ENCODE data around the gene FLT4. TPM values are rescaled to one million over a fixed set of nuclear protein-coding genes. Genes with fewer than 3 reads are reported as not detected.

The FLT4 gene
- total and polyA plus RNA-seq, 4 donors: 0.13 to 22.1 (median 7.6) TPM

DNA sequence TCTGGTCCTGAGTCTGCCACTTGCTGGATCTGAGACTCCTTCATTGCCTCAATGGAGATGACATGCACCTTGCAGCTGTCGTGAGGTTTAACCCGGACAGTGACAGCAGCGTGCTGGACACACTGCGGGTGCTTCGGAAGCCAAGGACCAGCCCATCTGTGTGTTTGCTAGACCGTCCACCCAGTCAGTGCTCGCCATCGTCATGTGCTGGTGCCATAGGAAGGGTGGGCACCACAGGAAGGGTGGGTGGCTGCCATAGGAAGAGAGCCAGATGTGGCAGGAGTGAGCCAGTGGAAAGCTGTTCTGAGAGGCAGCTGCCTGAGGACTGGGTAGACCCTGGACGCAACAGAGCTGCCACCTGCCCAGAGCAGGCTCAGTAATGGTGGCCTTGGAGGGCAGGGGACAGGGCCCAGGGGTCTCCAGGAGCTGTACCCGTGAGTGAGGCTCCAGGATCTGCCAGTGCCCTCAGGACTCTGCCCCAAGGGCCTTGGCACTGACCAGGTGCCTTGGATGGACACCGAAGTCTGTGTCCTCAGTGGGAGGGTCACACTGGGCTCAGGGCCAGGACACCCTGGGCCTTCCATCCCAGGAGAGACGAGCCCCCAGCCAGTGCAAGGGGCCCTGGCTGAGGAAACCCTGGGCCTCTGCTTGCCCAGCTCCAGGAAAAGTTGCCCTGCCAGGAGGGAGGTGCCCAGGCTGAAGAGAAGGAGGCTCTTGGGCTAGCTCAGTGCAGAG, 21.8 kb downstream of the FLT4 start:
- 85 to 89% methylated on average over 12 of the region's 12 CpGs for WGBS, 2 donors
- Histone ChIP-seq H3K4me3 (ENCODE audit: low read length in 2 of 2) (no peak overlapping the region), H3K9me3 (ENCODE audit: control insufficient read depth, low read length) (no peaks in the 10 kb centered on the region)

DNA sequence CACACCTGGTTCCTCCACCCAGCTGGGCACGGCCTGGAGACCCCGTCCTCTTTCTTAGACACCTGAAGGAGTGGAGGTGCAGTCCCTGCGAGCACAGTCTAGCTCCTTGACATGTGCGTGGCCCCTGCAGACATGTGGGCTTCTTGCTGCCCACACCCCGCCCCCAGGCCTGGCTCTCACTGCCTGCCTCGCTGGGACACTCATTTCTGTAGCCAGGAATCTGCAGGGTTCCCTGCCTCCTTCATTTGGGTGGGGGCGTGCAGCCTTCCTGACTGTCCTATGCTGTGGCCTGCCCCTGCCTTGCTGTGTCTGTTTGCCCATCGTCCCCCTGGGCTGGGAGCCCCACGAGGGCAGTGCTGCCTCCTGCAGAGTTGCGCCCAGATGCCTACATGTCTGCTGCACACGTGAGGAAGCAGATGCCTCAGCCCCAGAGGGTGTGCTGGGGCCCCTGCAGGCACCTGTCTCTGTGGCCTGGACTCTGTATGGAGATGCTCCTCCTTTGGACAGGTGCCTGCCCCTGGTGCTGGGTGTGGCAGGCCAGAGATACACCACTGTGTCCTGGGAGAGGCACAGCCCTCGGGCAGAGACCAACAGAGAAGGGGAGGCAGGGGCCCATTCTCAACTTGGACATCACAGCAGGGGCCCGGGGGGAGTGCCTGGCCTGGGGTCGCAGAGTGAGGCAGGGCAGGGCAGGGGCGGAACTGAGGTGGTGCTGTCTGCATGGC, 22.6 kb downstream of the FLT4 start:
- Histone ChIP-seq H3K27me3 (ENCODE audit: control insufficient read depth in 1 of 2, insufficient read depth in 2 of 2, low read length in 1 of 2) (no peaks in the 10 kb centered on the region), H3K27ac (ENCODE audit: low read depth in 1 of 2, low read length in 2 of 2) (no peak overlapping the region), H3K4me1 (ENCODE audit: control insufficient read depth in 1 of 2, insufficient read depth in 2 of 2, low read length in 2 of 2) (no peaks in the 10 kb centered on the region), H3K9me3 (ENCODE audit: control insufficient read depth, low read length) (no peaks in the 10 kb centered on the region), H3K36me3 (ENCODE audit: control insufficient read depth in 1 of 2, insufficient read depth in 2 of 2, low read length in 1 of 2) (no peaks in the 10 kb centered on the region), H3K4me3 (ENCODE audit: low read length in 2 of 2) (no peak overlapping the region)
- ATAC-seq (ENCODE audit: low FRiP score): no peak
- intact Hi-C loops (cut with DNase I): no loop called here
- DNase-seq: no peak
- 79 to 80% methylated on average over 15 of the region's 15 CpGs for WGBS, 2 donors

More for the DNA sequence above, 21.8 kb downstream of the FLT4 start:
- intact Hi-C loops (cut with DNase I): no loop called here
- ATAC-seq (ENCODE audit: low FRiP score): no peak
- no peak overlapping the region for H3K27ac ChIP-seq (ENCODE audit: low read depth in 1 of 2, low read length in 2 of 2)
- no peaks in the 10 kb centered on the region for H3K4me1 ChIP-seq (ENCODE audit: control insufficient read depth in 1 of 2, insufficient read depth in 2 of 2, low read length in 2 of 2)
- no peak for DNase-seq
- H3K27me3 ChIP-seq (ENCODE audit: control insufficient read depth in 1 of 2, insufficient read depth in 2 of 2, low read length in 1 of 2): no peaks in the 10 kb centered on the region
- no peaks in the 10 kb centered on the region for H3K36me3 ChIP-seq (ENCODE audit: control insufficient read depth in 1 of 2, insufficient read depth in 2 of 2, low read length in 1 of 2)

DNA sequence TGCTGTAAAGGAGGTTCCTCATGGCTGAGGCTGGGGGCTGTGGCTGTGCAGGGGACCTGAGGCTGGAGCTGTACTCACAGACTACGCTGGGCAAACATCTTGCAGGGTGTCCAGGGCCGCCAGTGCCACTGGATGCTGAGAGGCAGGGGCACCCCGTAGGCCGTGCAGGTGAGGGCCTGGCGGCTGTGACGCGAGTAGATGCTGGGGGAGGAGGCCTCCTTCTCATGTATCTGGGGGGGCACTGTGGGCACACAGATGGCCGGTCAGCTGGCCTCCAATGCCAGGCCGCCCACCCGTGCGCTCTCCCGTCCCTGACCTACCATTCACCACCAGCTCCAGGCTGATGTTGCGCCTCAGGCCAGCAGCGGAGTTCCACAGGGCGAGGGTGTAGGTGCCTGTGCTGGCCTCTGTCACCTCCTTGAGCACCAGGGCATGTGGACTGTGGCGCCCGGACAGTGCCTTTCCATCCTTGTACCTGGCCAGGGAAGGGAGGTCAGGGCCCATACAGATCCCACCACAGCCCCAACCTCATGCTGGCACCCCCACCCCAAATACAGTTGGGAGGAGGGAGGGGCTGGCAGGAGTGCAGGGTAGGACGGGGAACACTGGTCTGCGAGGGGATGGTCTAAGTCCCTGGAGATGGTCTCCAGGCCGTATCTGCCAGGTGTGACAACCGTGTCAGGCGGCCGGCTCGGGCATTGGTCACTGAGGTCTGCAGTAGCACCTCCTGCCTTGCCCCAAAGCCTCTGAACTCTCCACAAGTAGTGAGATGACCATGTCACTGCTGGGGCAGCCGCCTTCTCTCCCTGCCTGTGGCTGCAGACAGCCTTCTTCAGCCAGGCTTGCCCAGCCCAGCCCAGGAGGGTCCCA, 23.4 kb downstream of the FLT4 start:
- Histone ChIP-seq H3K4me3 (ENCODE audit: low read length in 2 of 2) (no peak overlapping the region), H3K9me3 (ENCODE audit: control insufficient read depth, low read length) (no peaks in the 10 kb centered on the region), H3K4me1 (ENCODE audit: control insufficient read depth in 1 of 2, insufficient read depth in 2 of 2, low read length in 2 of 2) (no peaks in the 10 kb centered on the region), H3K27ac (ENCODE audit: low read depth in 1 of 2, low read length in 2 of 2) (no peak overlapping the region), H3K36me3 (ENCODE audit: control insufficient read depth in 1 of 2, insufficient read depth in 2 of 2, low read length in 1 of 2) (no peaks in the 10 kb centered on the region), H3K27me3 (ENCODE audit: control insufficient read depth in 1 of 2, insufficient read depth in 2 of 2, low read length in 1 of 2) (no peaks in the 10 kb centered on the region)
- WGBS, 2 donors: 89 to 91% methylated on average over 25 of the region's 25 CpGs
- no peak for DNase-seq
- ATAC-seq (ENCODE audit: low FRiP score): no peak
- intact Hi-C loops (cut with DNase I): no loop called here

DNA sequence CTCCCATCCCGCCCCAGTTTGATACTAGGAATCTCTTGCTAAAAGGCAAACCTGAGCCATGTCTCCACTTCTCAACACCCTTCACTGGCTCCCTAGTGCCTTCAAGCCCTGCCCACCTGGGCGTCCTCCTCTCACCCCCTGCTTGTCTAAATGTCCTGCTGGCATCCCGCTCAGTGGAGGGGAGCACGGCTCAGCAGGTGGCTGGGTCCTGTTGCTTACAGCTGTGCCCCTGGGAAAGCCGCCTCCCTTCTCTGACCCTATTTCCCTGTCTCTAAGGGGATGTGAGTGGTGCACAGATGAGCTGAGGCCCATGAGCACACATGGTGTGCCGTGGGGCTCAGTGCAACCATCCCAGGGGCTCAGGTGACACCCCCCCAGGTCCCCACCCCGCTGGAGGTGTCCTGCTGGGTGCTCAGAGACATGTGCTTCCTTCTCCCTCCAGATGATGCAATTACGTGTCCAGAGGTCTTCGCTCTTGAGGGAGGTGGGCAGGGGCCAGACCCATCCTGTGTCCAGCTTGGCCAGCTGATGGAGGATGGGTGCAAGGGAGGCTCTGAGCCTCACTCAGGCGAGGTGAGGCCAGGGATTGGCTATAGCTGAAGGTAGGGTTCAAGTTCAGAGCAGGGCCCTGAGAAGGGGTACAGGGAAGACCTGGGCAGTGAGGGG, 24.1 kb downstream of the FLT4 start:
- H3K4me1 ChIP-seq (ENCODE audit: control insufficient read depth in 1 of 2, insufficient read depth in 2 of 2, low read length in 2 of 2): no peaks in the 10 kb centered on the region
- no peaks in the 10 kb centered on the region for H3K9me3 ChIP-seq (ENCODE audit: control insufficient read depth, low read length)
- H3K27me3 ChIP-seq (ENCODE audit: control insufficient read depth in 1 of 2, insufficient read depth in 2 of 2, low read length in 1 of 2): no peaks in the 10 kb centered on the region
- ATAC-seq (ENCODE audit: low FRiP score): no peak
- intact Hi-C loops (cut with DNase I): no loop called here
- no peak overlapping the region for H3K4me3 ChIP-seq (ENCODE audit: low read length in 2 of 2)
- WGBS, 2 donors: 76 to 81% methylated on average over 10 of the region's 10 CpGs
- DNase-seq: no peak
- no peaks in the 10 kb centered on the region for H3K36me3 ChIP-seq (ENCODE audit: control insufficient read depth in 1 of 2, insufficient read depth in 2 of 2, low read length in 1 of 2)
- no peak overlapping the region for H3K27ac ChIP-seq (ENCODE audit: low read depth in 1 of 2, low read length in 2 of 2)

DNA sequence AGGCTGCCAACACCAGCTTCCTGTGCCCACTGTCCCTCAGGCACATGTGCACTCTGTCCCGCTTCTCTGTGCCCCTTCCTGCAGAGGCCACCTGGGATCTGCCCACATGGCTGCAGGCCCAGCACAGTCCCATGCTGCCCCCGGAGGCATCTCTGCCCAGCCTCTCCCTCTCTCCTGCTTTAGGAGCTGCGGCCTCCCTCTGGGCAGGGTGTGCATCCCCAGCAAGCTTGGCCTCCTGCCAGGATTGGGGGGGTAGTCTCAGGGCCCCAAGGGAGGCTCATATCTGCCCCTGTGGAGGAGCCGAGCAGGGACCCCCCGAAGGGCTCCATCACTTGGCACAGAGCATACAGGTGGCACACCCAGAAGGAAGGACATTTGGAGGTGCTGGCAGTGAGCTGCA, 24.8 kb downstream of the FLT4 start:
- DNase-seq (no peak), ATAC-seq (ENCODE audit: low FRiP score) (no peak)
- intact Hi-C loops (cut with DNase I): no loop called here
- no peak overlapping the region for H3K4me3 ChIP-seq (ENCODE audit: low read length in 2 of 2)
- H3K27me3 ChIP-seq (ENCODE audit: control insufficient read depth in 1 of 2, insufficient read depth in 2 of 2, low read length in 1 of 2): no peaks in the 10 kb centered on the region
- no peaks in the 10 kb centered on the region for H3K36me3 ChIP-seq (ENCODE audit: control insufficient read depth in 1 of 2, insufficient read depth in 2 of 2, low read length in 1 of 2)
- H3K27ac ChIP-seq (ENCODE audit: low read depth in 1 of 2, low read length in 2 of 2): no peak overlapping the region
- no peaks in the 10 kb centered on the region for H3K4me1 ChIP-seq (ENCODE audit: control insufficient read depth in 1 of 2, insufficient read depth in 2 of 2, low read length in 2 of 2)
- WGBS, 2 donors: 43 to 50% methylated on average over 5 of the region's 5 CpGs
- no peaks in the 10 kb centered on the region for H3K9me3 ChIP-seq (ENCODE audit: control insufficient read depth, low read length)

DNA sequence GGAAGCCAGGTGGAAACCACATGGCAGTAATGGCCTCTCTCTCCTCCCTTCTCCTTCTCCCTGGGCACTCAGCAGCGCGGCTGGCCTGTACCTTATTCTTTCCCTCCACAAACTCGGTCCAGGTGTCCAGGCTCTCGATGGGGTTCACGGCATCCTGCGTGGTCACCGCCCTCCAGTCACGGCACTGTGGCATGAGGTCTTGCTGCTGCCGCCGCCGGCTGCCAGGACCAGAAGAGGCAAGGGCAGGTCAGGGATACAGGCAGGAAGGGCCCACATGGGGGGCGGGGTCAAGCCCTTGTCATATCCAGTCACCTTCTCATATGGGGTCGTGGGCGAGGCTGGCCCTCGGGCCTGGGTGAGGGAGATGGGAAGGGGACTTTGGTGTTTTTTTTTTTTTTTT, 25.6 kb downstream of the FLT4 start:
- Histone ChIP-seq H3K4me3 (ENCODE audit: low read length in 2 of 2) (no peak overlapping the region), H3K27ac (ENCODE audit: low read depth in 1 of 2, low read length in 2 of 2) (no peak overlapping the region), H3K9me3 (ENCODE audit: control insufficient read depth, low read length) (no peaks in the 10 kb centered on the region), H3K4me1 (ENCODE audit: control insufficient read depth in 1 of 2, insufficient read depth in 2 of 2, low read length in 2 of 2) (no peaks in the 10 kb centered on the region), H3K27me3 (ENCODE audit: control insufficient read depth in 1 of 2, insufficient read depth in 2 of 2, low read length in 1 of 2) (no peaks in the 10 kb centered on the region), H3K36me3 (ENCODE audit: control insufficient read depth in 1 of 2, insufficient read depth in 2 of 2, low read length in 1 of 2) (no peaks in the 10 kb centered on the region)
- no peak for DNase-seq
- ATAC-seq (ENCODE audit: low FRiP score): no peak
- 94 to 98% methylated on average over 15 of the region's 15 CpGs for WGBS, 2 donors
- intact Hi-C loops (cut with DNase I): no loop called here

DNA sequence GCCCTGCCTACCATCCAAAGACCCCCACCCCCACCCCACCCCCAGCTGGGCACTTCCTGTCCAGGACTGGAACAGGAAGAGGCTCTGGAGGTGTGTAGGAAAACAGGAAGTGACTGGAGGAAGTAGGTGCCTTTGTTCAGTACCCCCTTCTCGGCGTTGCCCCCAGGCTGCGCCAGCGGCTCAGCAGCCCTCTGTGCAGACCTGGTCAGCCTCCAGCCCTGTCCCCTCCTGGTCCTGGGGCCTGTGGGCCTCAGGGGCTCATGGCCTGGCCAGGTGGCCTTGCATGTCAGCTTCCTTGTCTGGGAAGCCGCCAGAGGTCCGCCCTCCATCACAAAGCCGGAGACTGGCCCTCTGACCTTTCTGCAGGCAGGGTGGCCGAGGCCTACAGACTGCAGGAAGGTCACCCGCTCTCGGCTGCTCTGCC, 26.0 kb downstream of the FLT4 start:
- ATAC-seq (ENCODE audit: low FRiP score): no peak
- Histone ChIP-seq H3K9me3 (ENCODE audit: control insufficient read depth, low read length) (no peaks in the 10 kb centered on the region), H3K4me3 (ENCODE audit: low read length in 2 of 2) (no peak overlapping the region), H3K27me3 (ENCODE audit: control insufficient read depth in 1 of 2, insufficient read depth in 2 of 2, low read length in 1 of 2) (no peaks in the 10 kb centered on the region), H3K36me3 (ENCODE audit: control insufficient read depth in 1 of 2, insufficient read depth in 2 of 2, low read length in 1 of 2) (no peaks in the 10 kb centered on the region), H3K4me1 (ENCODE audit: control insufficient read depth in 1 of 2, insufficient read depth in 2 of 2, low read length in 2 of 2) (no peaks in the 10 kb centered on the region), H3K27ac (ENCODE audit: low read depth in 1 of 2, low read length in 2 of 2) (no peak overlapping the region)
- no peak for DNase-seq
- 93 to 95% methylated on average over 10 of the region's 10 CpGs for WGBS, 2 donors
- intact Hi-C loops (cut with DNase I): no loop called here

DNA sequence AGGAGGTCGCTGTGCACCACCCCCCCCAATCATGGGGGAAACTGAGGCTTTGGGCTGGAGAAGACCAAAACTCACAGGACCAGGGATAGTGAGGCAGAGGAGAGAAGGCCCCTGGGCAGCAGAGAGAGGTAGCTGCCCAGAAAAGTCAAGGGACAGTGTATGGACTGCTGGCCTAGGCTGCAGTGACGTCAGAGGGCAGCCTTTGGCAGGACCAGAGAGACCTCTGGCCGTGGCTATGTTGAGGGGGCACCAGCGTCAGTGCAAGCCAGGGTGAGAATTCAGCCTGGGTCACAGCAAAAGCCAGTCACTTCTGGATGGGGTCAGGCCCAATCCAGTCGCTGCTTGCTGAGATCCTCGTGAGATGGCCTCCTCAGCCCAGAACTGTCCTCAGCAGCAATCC, 26.5 kb downstream of the FLT4 start:
- 94 to 95% methylated on average over 6 of the region's 6 CpGs for WGBS, 2 donors
- intact Hi-C loops (cut with DNase I): no loop called here
- Histone ChIP-seq H3K4me1 (ENCODE audit: control insufficient read depth in 1 of 2, insufficient read depth in 2 of 2, low read length in 2 of 2) (no peaks in the 10 kb centered on the region), H3K36me3 (ENCODE audit: control insufficient read depth in 1 of 2, insufficient read depth in 2 of 2, low read length in 1 of 2) (no peaks in the 10 kb centered on the region), H3K27me3 (ENCODE audit: control insufficient read depth in 1 of 2, insufficient read depth in 2 of 2, low read length in 1 of 2) (no peaks in the 10 kb centered on the region), H3K4me3 (ENCODE audit: low read length in 2 of 2) (no peak overlapping the region), H3K9me3 (ENCODE audit: control insufficient read depth, low read length) (no peaks in the 10 kb centered on the region), H3K27ac (ENCODE audit: low read depth in 1 of 2, low read length in 2 of 2) (no peak overlapping the region)
- DNase-seq: no peak
- ATAC-seq (ENCODE audit: low FRiP score): no peak

Measured in aorta (tissue), 5 donors.